ENCODE measurements around the gene APBA2. TPM values are rescaled to one million over a fixed set of nuclear protein-coding genes. Genes with fewer than 3 reads are reported as not detected.

APBA2 gene
- total RNA-seq, 1 donor from 2014 or later, result 5.3 TPM

- Histone ChIP-seq H3K4me3 (ENCODE audit: low read depth, low read length) (no peak overlapping the region), H3K27me3 (ENCODE audit: control insufficient read depth, insufficient read depth, low read length) (no peaks in the 10 kb centered on the region), H3K36me3 (ENCODE audit: control insufficient read depth, insufficient read depth, low read length) (no peaks in the 10 kb centered on the region)
- DNase-seq (ENCODE audit: low read depth), result no peak
- no peak for FAIRE-seq
- no peak for TF ChIP-seq CTCF (IDR thresholded peaks at IDR 0.05; ENCODE audit: insufficient read depth, low read length, severe bottlenecking)
Measured at GRCh38 chr15:28979208-28979841, 93.6 kb downstream of the APBA2 start.

GRCh38 chr15:28980709-28981350 is 95.1 kb downstream of the APBA2 start:
- DNase-seq (ENCODE audit: low read depth) (no peak), FAIRE-seq (no peak)
- no peak for TF ChIP-seq CTCF (IDR thresholded peaks at IDR 0.05; ENCODE audit: insufficient read depth, low read length, severe bottlenecking)
- H3K36me3 ChIP-seq (ENCODE audit: control insufficient read depth, insufficient read depth, low read length), result no peaks in the 10 kb centered on the region
- H3K4me3 ChIP-seq (ENCODE audit: low read depth, low read length), result no peak overlapping the region
- H3K27me3 ChIP-seq (ENCODE audit: control insufficient read depth, insufficient read depth, low read length), result no peaks in the 10 kb centered on the region

GRCh38 chr15:28981351-28981720 is 95.6 kb downstream of the APBA2 start:
- FAIRE-seq (no peak), DNase-seq (ENCODE audit: low read depth) (no peak)
- H3K36me3 ChIP-seq (ENCODE audit: control insufficient read depth, insufficient read depth, low read length), result no peaks in the 10 kb centered on the region
- TF ChIP-seq CTCF (IDR thresholded peaks at IDR 0.05; ENCODE audit: insufficient read depth, low read length, severe bottlenecking), result no peak
- no peaks in the 10 kb centered on the region for H3K27me3 ChIP-seq (ENCODE audit: control insufficient read depth, insufficient read depth, low read length)
- H3K4me3 ChIP-seq (ENCODE audit: low read depth, low read length), result no peak overlapping the region

GRCh38 chr15:28981921-28982320 is 96.1 kb downstream of the APBA2 start:
- DNase-seq (ENCODE audit: low read depth), result no peak
- Histone ChIP-seq H3K4me3 (ENCODE audit: low read depth, low read length) (no peak overlapping the region), H3K27me3 (ENCODE audit: control insufficient read depth, insufficient read depth, low read length) (no peaks in the 10 kb centered on the region), H3K36me3 (ENCODE audit: control insufficient read depth, insufficient read depth, low read length) (no peaks in the 10 kb centered on the region)
- FAIRE-seq, result no peak
- TF ChIP-seq CTCF (IDR thresholded peaks at IDR 0.05; ENCODE audit: insufficient read depth, low read length, severe bottlenecking), result no peak

GRCh38 chr15:28982886-28983285 is 97.1 kb downstream of the APBA2 start:
- Histone ChIP-seq H3K4me3 (ENCODE audit: low read depth, low read length) (no peak overlapping the region), H3K36me3 (ENCODE audit: control insufficient read depth, insufficient read depth, low read length) (no peaks in the 10 kb centered on the region), H3K27me3 (ENCODE audit: control insufficient read depth, insufficient read depth, low read length) (no peaks in the 10 kb centered on the region)
- no peak for DNase-seq (ENCODE audit: low read depth)
- no peak for TF ChIP-seq CTCF (IDR thresholded peaks at IDR 0.05; ENCODE audit: insufficient read depth, low read length, severe bottlenecking)
- no peak for FAIRE-seq
